UCSD-AML1 (cell line): ENCODE data around the gene KCNQ2.

Experiments used
- DNase-seq: peaks from one replicate; lab custom pipeline; 2025; ENCODE audit not compliant: unreplicated experiment; lab: John Stamatoyannopoulos, UW

The KCNQ2 gene

DNA sequence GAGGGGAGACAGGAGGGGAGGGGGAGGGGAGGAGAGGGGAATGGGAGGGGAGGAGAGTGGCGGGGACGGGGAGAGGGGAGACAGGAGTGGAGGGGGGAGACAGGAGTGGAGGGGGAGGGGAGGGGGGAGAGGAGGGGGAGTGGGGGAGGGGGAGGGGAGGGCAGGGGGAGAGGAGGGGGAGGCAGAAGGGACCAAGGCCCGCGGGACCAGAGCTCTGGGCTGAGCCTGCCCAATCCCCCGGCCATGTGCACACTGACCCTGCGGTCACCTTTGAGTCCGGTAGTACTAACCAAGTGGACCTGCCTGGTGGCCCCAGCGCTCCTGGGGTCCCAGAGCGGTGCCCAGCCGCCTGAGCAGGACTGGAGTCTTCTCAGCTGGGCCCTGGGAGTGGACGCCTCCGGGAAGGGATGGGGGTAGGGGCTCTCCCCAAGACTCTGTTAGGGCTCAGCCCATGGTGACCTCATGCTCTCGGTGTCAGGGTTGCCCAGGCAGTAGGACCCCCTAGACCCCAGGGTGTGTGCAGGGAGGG, 471 bp upstream of the KCNQ2 start:
- DNase-seq, result no peak

DNA sequence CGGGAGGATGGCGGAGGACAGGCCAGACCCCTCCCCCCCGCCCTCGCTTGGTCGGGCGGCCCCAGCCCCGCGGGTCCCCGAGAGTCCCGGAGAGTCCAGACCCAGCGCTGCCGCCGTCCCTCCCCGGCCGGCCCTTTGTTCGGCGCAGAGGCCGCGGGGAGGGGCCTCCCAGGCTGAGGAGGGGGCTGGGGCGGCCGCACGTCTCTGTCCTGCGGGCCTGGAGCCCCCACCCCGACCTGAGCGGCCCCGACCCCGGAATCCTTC, 806 bp downstream of the KCNQ2 start:
- DNase-seq, result no peak

DNA sequence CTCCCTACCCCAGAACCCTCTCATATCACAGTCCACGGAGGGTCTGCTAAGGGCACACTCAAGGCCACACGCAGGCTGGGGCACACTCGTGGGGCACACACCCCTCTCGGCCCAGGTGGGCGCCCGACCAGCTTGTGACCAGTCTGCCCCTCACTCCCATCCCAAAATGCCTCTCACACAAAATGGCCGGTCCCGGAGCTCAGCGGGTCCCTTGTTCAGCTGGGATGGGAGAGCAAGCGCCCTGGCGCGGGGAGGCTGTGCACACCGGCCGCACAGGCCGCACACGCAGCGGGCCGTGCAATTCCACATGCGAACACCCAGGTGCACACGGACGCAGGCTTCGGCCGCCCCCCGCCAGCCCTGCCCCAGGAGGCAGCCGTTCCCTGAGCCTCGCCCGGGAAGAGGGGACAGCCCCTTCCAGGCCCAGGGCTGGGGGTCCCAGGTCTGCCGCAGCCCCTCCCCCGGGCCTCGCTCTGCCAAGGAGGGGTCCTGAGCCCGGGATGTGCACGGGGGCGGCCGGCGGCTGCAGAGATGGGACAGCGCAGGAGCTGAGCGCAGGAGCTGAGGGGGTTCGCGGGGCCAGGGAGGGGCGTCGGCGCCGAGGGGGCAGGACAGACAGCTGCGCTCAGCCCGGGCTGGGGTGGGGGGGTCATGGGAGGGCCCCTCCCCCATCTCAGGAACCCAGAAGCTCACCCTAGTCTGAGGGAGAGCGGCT, 1.3 kb downstream of the KCNQ2 start:
- DNase-seq, result no peak

DNA sequence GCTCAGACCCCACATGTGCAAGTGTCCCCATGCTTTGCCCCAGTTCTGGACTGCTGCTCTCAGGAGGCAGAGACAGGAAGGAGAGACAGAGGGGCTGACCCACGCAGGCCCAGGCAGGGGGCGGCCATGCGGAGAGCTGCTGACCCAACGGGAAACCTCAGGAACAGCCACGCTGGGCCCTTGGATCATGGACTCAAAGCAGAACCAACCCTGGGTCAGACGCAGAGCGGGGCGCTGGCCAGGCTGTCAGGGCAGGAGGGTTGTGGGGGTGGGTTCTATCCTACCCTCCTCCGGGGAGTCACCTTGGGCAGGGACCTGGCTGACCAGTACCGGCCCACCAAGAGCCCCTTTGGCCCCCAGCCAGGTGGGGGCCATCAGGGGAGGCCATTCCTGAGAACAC, 2.0 kb downstream of the KCNQ2 start:
- no peak for DNase-seq

DNA sequence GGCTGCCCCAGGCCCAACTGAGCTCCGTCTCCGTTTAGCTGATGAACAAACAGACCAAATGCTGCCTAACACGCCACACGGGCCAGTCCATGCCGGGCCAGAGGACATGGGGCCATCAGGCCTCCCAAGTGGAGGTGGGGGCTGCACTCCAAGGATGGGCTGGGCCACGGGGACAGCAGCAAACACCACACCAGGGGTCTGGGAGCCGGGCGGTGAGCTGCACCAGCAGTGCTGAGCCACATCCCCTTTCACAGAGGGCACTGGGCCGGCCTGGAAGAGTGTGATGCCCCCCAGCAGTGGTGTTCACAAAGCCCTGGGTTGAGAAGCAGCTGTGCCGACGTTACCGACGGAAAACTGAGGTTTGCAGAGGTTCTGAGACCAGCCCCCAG, 2.7 kb downstream of the KCNQ2 start:
- no peak for DNase-seq

DNA sequence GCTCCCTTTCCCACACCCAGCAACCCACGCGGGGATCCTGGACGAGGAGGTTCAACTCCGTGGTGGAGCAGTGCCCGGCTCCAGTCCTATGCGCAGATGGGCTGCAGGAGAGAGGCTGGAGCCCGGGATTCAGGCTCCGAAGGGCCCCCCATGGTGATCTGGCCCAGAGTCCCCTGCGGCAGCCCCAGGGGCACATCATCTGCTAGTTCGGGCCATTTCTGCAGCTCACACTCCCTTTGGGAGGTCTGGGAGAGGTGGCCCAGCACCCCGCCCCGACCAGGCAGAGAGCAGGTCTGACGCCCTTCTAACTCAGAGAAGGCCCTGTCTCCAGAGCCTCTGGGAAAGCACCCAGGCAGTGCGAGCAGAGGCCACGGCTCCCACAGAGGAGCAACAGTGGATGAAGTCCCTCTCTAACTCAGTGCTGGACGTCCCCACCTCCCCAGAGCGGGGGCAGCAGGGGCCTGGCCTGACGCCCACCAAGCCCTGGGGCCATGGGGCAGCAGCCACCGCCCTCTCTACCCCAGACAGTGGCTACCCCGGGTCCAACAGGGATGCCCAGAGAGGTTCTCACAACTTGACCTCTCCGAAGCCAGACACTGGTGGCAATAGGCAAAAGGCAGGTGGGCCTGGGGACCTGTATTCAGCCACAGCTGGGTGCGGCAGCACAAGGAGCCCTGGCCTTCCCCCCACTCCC, 3.3 kb downstream of the KCNQ2 start:
- DNase-seq, result no peak

DNA sequence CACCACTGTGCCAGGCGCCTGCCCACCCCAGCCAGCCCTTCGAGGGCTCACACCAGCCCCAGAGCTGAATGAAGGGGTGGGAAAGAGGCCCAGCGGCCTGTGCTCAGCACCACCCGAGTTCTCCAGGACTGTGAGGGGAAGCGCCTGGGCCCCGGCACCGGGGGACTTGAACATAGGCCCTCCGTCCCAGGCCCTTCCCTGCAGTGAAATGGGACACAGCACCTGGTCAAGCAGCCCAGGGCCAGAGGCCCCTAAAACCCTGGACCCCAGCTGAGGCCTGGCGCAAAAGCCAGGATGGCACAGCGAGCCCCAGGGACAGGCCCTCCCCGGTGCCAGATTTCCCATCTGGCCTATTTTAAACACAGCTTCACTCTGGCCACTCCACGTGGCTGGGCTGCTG, 4.0 kb downstream of the KCNQ2 start:
- no peak for DNase-seq

DNA sequence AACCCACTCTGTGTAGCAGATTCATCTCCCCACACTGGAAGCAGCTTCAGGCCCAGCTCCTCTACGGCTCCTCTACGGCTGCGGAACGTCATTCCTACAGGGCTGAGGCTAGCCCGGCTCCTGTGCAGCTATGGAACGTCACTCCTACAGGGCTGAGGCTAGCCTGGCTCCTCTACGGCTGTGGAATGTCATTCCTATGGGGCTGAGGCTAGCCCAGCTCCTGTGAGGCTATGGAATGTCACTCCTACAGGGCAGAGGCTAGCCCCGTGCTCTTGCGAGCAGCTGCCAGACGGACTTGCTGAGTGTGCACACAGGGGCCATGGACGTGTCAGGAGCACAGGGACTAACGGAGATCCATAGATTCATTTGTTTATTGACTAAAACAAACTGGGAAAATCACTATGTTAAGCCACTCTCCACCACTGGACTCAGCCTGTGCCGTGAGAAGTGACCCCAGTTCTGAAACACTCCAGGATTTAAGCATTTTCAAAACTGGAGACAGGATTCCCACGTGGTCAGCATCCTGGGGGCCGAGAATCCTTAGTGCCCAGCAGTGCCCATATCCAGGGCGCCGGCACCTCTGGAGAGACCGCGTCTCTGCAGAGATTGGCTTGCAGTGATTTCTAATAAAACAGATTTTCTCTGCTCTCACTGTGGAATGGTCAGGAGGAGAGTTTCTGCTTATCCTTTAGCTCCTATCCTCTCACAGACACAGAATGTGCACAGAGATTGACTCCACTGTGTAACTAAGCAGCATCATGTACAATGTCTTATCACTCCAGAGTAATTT, 5.0 kb downstream of the KCNQ2 start:
- DNase-seq, result no peak

DNA sequence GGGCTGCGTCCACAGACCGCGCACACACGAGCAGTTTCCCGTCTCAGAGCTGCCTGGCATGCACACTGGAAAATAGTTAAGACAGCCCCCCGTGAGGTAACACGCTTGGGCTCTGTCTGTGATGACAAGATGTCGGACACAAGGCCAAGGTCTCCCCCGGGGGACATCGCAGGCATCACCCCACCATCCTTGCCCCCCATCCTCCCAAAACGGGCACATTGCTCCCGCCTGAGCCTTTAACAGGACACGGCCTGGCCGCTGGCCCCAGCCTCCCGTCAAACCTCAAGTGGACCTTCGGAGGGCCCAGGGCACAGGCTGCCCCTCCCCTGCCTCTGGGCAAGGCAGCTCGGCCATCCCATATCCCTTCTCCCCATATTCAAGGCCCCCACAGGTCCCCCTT, 5.6 kb downstream of the KCNQ2 start:
- no peak for DNase-seq

DNA sequence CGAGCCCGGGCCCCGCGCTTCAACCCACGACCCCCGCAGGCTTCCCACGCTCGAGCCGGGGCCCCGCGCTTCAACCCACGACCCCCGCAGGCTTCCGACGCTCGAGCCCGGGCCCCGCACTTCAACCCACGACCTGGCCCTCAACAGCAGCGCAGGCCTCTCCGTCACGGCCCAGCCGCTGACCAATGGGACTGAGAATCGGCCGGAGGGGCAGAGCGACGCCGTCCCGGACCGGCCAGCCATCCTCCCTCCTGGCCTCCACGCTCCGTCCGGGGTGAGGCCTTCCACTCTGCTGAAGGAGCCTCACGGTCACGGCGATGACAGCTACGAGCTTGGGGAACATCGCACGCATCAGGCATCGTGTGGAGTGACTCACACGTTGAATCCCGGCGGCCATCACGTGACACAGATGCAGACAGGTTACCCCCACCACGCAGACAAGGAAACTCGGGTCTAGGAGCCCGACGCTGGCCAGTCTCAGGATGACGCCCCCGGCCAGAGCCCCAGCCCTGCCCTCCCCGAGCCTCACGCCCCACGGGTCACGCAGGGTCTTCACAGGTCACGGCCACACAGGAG, 6.1 kb downstream of the KCNQ2 start:
- no peak for DNase-seq

DNA sequence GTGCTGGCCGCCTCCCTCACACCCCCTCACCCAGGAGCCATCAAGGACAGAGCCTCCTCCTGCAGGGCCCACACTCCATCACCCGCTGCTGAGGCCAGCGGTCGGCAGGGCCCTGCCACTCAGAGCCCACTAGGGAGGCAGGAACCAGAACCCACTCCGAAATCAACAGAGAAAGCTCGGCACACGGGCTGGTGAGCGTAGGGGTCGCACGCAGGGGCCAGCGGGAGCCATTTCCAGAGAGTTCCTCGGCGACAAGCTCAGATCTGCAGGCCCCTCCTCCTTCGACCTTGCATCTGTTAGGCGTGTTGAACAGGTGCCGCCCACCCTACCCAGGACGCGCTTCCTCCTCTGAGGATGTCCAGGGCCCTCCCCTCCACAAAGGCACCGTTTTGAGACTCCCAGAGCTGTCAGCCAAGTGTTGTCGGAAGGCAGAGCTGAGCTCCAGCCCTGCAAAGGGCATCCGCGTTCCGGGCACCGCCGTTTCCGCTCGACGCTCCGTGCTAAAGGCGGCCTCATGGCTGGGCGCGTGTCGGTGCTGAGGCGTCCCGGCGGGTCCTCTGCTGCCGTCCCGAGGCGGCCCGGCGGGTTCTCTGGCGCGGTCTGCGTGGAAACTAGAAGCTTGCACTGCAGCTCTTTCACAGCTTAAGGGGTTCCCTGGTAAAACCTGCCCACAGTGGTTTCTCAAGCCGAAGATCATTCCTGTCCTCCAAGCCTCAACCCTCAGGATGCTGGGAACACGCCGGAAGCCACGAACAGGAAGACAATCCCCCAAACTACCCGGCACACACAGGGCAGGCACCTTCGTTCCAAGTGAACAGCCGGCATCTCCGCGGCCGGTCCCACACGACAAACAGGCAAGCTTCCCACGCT, 6.8 kb downstream of the KCNQ2 start:
- DNase-seq, result no peak

DNA sequence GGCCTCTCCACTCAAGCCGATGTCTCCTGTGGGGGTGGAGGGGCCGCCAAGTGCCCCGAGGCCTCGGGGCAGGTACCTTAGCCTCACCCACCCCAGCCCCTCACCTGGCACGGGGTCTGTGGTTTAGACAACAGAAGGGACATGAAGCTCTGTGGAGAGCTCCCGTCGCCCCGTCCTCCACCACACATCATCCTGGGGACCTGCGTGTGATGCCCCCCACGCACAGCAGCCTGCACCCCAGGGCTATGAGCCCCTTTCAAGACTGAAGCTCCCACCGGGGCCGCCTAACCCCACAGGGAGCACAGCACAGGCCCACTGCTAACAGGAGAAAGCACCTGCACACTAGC, 8.2 kb downstream of the KCNQ2 start:
- DNase-seq, result no peak

DNA sequence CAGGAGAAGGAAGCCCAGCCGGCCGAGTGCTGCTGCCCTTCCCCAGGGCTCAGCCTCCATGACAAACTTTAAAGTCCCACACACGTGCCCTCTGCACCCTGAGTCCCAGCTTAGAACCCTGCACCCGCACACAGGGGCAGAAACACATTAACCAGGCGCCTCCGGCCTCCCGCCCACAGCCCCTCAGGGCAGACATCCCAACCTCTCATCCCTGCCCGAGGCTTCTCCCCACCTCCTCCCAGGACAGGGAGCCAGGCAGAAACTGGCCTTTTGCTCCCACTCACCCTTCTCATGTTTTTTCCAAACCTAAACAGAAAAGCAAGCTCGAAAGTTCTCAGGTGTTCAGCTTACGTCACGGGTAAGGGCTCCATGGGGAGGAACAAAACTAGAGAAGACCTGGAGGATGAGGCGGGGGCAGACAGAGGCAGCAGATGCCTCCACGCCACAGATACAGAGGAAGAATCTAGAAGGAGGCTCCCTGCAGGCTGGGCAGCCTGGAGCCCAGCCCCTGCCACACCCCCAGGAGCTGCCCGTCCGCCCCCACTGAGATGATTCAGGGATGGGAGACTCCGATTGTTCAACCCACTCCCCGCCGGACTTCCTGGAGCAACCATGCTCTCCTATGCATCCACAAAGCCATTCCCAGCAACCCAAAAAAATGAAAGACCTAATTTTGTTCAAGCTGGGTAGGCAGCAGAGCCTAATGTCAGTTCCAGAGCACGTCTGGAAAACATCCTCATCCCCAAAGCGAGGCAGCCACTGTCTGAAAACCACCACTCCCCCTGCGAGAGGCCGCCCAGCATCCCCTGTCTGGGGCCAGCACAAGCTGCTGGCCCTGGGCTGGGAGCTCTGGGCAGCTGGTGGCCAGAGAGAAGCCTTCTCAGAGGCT, 8.8 kb downstream of the KCNQ2 start:
- no peak for DNase-seq

DNA sequence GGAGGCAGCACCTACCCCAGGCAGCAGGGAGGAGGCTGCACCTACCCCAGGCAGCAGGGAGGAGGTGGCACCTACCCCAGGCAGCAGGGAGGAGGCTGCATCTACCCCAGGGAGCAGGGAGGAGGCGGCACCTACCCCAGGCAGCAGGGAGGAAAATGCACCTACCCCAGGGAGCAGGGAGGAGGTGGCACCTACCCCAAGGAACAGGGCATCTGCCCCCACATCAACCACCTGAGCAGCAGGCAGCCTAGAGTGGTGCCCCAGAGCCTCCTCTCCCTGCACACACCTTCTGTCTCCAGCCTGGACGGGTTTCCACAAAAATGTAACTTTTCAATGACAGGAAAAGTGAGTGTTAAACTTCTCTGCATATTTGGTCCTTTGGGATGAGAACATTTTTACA, 10.2 kb downstream of the KCNQ2 start:
- DNase-seq, result no peak

DNA sequence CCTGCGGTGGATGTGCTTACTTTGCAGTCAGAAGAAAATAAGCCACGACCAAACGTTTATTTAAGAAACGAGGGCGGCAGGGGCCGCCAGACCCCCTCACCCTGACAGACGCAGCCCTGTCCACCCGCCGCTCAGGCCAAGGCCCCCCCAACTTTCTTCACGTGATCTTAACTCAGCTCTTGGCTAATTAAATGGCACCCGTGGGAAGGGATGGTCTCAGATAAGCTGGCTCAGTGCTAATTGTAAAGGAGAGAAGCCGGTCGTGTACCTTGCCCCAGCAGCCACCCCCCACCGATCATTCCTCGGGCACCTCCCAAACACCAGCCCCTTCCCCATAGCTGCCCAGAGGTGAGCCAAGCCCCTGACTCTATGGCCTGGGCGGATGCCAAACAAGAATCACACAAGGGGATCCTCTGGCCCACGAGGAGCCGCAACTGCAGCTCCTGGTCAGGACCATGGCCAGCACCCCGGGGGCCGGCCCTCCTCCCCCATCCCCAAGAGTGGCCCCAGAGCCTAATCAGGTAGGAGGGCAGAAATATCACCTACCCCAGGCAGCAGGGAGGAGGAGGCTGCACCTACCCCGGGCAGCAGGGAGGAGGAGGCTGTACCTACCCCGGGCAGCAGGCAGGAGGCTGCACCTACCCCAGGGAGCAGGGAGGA, 11.2 kb downstream of the KCNQ2 start:
- no peak for DNase-seq

DNA sequence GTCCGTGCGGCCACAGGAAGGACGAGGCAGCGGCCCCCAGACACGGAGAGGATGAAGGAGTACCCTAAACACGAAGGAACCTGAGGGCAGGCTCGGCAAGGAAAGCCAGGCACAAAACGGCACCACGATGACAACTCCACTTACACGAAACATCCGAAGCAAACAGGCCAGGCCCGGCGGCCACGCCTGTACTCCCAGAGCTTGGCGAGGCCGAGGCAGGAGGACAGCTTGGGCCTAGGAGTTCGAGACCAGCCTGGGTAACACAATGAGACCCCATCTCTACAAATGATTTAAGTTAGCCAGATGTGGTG, 13.4 kb downstream of the KCNQ2 start:
- DNase-seq, result no peak

DNA sequence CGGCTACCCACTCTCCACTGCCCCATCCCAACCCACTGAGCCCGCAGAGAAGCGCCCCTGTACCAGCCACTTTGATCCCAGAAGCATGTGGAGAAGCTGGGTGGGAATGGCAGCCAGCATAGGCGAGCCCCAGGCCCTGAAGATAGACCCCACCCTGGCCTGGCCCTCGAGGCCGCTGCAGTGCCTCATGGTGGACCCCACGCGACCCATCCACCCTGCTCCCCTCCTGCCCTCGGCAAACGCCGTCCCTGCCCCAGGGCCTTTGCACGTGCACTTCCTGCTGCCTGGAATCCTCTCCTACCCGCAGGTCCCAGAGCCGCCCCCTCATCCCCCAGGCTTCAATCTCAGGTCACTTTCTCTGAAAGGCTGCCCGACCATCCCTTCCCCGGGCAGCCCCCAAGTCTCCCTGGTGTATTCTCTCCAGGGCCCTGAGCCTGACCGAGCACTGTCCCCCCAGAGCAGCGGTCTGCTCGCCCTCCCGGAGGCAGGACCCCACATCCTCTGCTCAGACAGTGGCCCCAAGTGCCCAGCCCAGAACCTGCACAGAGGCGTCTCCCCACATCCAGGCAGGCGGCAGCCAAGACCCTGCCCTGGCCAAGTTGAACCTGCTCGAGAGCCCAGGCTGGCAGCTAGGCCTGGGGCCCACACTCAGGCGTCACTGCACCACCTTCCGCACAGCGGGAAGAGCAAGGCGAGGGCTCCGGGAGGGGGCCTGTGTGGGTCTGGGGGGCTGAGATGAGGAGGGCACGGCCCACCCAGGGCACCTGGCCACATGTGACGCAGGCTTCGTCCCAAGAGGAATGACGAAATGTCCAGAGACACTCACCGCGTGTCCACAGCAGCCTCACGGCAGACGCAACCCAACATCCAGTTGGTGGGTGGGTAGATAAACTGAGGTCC, 14.0 kb downstream of the KCNQ2 start:
- no peak for DNase-seq

DNA sequence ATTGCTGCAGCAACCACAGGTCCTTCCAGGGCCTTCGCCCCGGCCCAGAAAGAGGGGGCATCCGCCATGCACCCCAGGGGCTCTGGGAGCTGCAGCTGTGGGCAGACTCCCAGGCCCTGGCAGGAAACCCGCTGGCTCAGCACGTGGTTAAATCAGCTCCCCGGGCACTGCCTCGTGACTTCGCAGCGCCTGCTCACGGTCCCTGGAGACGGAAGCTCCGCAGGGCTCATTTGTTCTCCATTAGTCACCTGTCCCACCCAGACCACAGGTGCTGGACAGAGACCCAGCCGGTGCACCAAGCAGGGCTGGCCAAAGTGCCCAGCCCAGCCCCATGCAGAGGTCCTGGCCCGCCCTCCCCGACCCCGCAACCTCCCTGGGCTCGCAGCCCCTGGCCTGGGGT, 14.7 kb downstream of the KCNQ2 start:
- peak; percentile 57 for DNase-seq
